Stomach (tissue), 9 donors: ENCODE data around the gene GADL1. TPM values are rescaled to one million over a fixed set of nuclear protein-coding genes. Genes with fewer than 3 reads are reported as not detected.

Experiments used
- DNase-seq, 2 donors: peaks; one replicate each; pipeline versions ENCODE4 v3.0.0 to v3.0.0-alpha.2; 2013 to 2019
- H3K27ac ChIP-seq, 5 donors: fragments of 200-600 bp in 4 of 5; sonication (generic) in 4 of 5; one replicate each; pipeline ENCODE4 v1.5.1; 2013 to 2019; ENCODE audit warnings: mild to moderate bottlenecking in 1 of 5, moderate library complexity in 1 of 5
- H3K27me3 ChIP-seq, 3 donors: fragments of 200-600 bp; sonication (generic); one replicate each; pipeline ENCODE4 v1.5.1; 2017 to 2019; ENCODE audit warnings: mixed run types in 1 of 3
- H3K36me3 ChIP-seq, 4 donors: fragments of 200-600 bp; sonication (generic); 1 replicate in 3 of 4; 2 replicates in 1 of 4; pipeline ENCODE4 v1.5.1; 2016 to 2019
- H3K4me1 ChIP-seq, 4 donors: fragments of 200-600 bp; sonication (generic); one replicate each; pipeline ENCODE4 v1.5.1; 2016 to 2019
- H3K4me3 ChIP-seq, 4 donors: fragments of 200-600 bp; sonication (generic) in 3 of 4; one replicate each; pipeline ENCODE4 v1.5.1; 2016 to 2019; ENCODE audit warnings: mild to moderate bottlenecking in 1 of 4
- H3K9me3 ChIP-seq, 4 donors: fragments of 200-600 bp; sonication (generic); one replicate each; pipeline ENCODE4 v1.5.1; 2016 to 2019
- CTCF ChIP-seq, 7 experiments: fragments of 450-650 bp in 4 of 7; fragments of 200-600 bp in 3 of 7; sonication (generic) in 3 of 7; IDR thresholded peaks; one replicate each; pipeline ENCODE4 v1.5.1; 2016 to 2019; ENCODE audit warnings: antibody characterized with exemption in 7 of 7, control low read depth in 2 of 7, mild to moderate bottlenecking in 1 of 7
- EP300 ChIP-seq: sonication (generic); formaldehyde crosslinking; IDR thresholded peaks from one replicate; pipeline ENCODE4 v1.6.1; 2017; ENCODE audit warnings: antibody characterized with exemption
- POLR2A ChIP-seq, 4 donors: fragments of 450-650 bp; IDR thresholded peaks; one replicate each; pipeline ENCODE4 v1.6.1; 2016; ENCODE audit warnings: antibody characterized with exemption in 4 of 4, control low read depth in 2 of 4, mild to moderate bottlenecking in 1 of 4, moderate library complexity in 1 of 4
- POLR2AphosphoS5 ChIP-seq, 3 donors: sonication (generic); formaldehyde crosslinking; IDR thresholded peaks; one replicate each; pipeline ENCODE4 v1.6.1; 2016; ENCODE audit warnings: antibody characterized with exemption in 3 of 3
- WGBS, 5 donors: extraction: QIAGEN DNeasy Blood & Tissue Kit in 3 of 5; methylation state at CpG; one replicate each; pipeline versions ENCODE4 v1.1.5 to v1.1.7; 2013 to 2018; 5-methylcytosine and 5-hydroxymethylcytosine counted together
- intact Hi-C: fragments of 100-400 bp; cut with DNase I; formaldehyde crosslinking; loops from one replicate; pipeline ENCODE4 v1.15.1; 2023; ENCODE audit warnings: low total_unique reads
- polyA plus RNA-seq, 3 donors: library from polyadenylated mRNA; stranded (reverse); fragments of 200-250 nt; gene quantifications; one replicate each; pipeline ENCODE4 v1.2.3, GENCODE V29; 2013
- total RNA-seq, 5 donors: library from RNA; depleted of rRNA; stranded (reverse); fragments of >200 nt; gene quantifications; one replicate each; pipeline versions ENCODE4 v1.1.0 to v1.2.3, GENCODE V29; 2014 to 2016
- donor health status: healthy with polysubstance abuse.
- donor health status: Bipolar disorder and iron deficiency.
- donor health status: healthy.

The GADL1 gene
- total and polyA plus RNA-seq, 8 donors: 0.03 to 0.73 TPM; not detected in 6

- 43 to 73% (median 66%) methylated on average over 2 of the region's 2 CpGs for WGBS, 5 donors
- DNase-seq: no peak
- Histone ChIP-seq H3K4me1 (peaks cover 57 to 98% (median 80%) of the 10 kb centered on the region in 4 donors), H3K27me3 (no peaks in the 10 kb centered on the region), H3K36me3 (peaks cover 20 to 77% (median 54%) of the 10 kb centered on the region in 4 donors), H3K9me3 (no peaks in the 10 kb centered on the region), H3K27ac (no peak overlapping the region), H3K4me3 (no peak overlapping the region)
- intact Hi-C loops: no loop called here
- TF ChIP-seq POLR2A (IDR thresholded peaks at IDR 0.05) (no peak), EP300 (no peak), POLR2AphosphoS5 (IDR thresholded peaks at IDR 0.05) (no peak), CTCF (IDR thresholded peaks at IDR 0.05) (no peak)
Measured at GRCh38 chr3:30686799-30687198, 207.7 kb downstream of the GADL1 start.

GRCh38 chr3:30686176-30686575, 208.3 kb downstream of the GADL1 start:
- TF ChIP-seq POLR2AphosphoS5 (IDR thresholded peaks at IDR 0.05) (no peak), CTCF (IDR thresholded peaks at IDR 0.05) (no peak), EP300 (no peak), POLR2A (IDR thresholded peaks at IDR 0.05) (no peak)
- Histone ChIP-seq H3K4me3 (no peak overlapping the region), H3K36me3 (peaks cover 13 to 77% (median 48%) of the 10 kb centered on the region in 4 donors), H3K27ac (peak overlapping the region in 1 of 5 donors; percentile 21), H3K4me1 (peaks cover 58 to 98% (median 81%) of the 10 kb centered on the region in 4 donors), H3K9me3 (no peaks in the 10 kb centered on the region), H3K27me3 (no peaks in the 10 kb centered on the region)
- 88 to 94% (median 90%) methylated on average over 2 of the region's 2 CpGs for WGBS, 5 donors
- DNase-seq: no peak
- intact Hi-C loops: no loop called here

- H3K27ac ChIP-seq: peak overlapping the region in 2 of 5 donors; percentile 21
- H3K9me3 ChIP-seq: no peaks in the 10 kb centered on the region
- peaks cover 57 to 98% (median 79%) of the 10 kb centered on the region in 4 donors for H3K4me1 ChIP-seq
- WGBS, 5 donors: 89 to 98% (median 95%) methylated on average over 2 of the region's 2 CpGs
- H3K27me3 ChIP-seq: no peaks in the 10 kb centered on the region
- intact Hi-C loops: no loop called here
- H3K4me3 ChIP-seq: no peak overlapping the region
- TF ChIP-seq POLR2AphosphoS5 (IDR thresholded peaks at IDR 0.05) (no peak), POLR2A (IDR thresholded peaks at IDR 0.05) (no peak), CTCF (IDR thresholded peaks at IDR 0.05) (no peak), EP300 (no peak)
- H3K36me3 ChIP-seq: peaks cover 6 to 77% (median 41%) of the 10 kb centered on the region in 4 donors
- DNase-seq: no peak
Measured at GRCh38 chr3:30685267-30685667, 209.2 kb downstream of the GADL1 start.

- TF ChIP-seq EP300 (no peak), POLR2A (IDR thresholded peaks at IDR 0.05) (no peak), CTCF (IDR thresholded peaks at IDR 0.05) (no peak), POLR2AphosphoS5 (IDR thresholded peaks at IDR 0.05) (no peak)
- Histone ChIP-seq H3K36me3 (peaks cover 4 to 77% (median 43%) of the 10 kb centered on the region in 4 donors), H3K27ac (peak overlapping the region in 3 of 5 donors; percentile 13 to 82 (median 21)), H3K9me3 (no peaks in the 10 kb centered on the region), H3K27me3 (no peaks in the 10 kb centered on the region), H3K4me1 (peaks cover 53 to 98% (median 75%) of the 10 kb centered on the region in 4 donors), H3K4me3 (no peak overlapping the region)
- no peak for DNase-seq
- intact Hi-C loops: no loop called here
- WGBS, 5 donors: 57 to 83% (median 76%) methylated on average over 3 of the region's 3 CpGs
Measured at GRCh38 chr3:30684356-30684755, 210.1 kb downstream of the GADL1 start.
